HFF-Myc (cell line): ENCODE measurements around the gene MYL5.
A peak's percentile ranks its signal among the peaks of the same experiment; 100 is the strongest.
"Not testable (repeated sequence)": the region's sequence is repeated elsewhere in the genome, so short reads cannot be mapped to it uniquely, and the experiment has no call there.

ENCODE experiments used
- DNase-seq: peaks from one replicate; pipeline ENCODE4 v3.0.0-alpha.2; 2011; ENCODE audit warnings: low read depth; ENCODE audit errors: extremely low read depth
- H3K4me3 ChIP-seq: replicated peaks from 2 replicates; pipeline ENCODE4 v1.5.1; 2011; ENCODE audit warnings: low read depth, mild to moderate bottlenecking, control low read depth, low read length
- TF ChIP-seq, protein P1 (sequence below): IDR thresholded peaks from 2 replicates; pipeline ENCODE4 v1.5.1; 2012; ENCODE audit warnings: mild to moderate bottlenecking, low read depth, low read length, control low read depth; ENCODE audit errors: missing control alignments

The MYL5 gene

GRCh38 chr4:667545-667925, 6.8 kb upstream of the MYL5 start:
- no peak overlapping the region for H3K4me3 ChIP-seq
- TF ChIP-seq, protein P1, sequence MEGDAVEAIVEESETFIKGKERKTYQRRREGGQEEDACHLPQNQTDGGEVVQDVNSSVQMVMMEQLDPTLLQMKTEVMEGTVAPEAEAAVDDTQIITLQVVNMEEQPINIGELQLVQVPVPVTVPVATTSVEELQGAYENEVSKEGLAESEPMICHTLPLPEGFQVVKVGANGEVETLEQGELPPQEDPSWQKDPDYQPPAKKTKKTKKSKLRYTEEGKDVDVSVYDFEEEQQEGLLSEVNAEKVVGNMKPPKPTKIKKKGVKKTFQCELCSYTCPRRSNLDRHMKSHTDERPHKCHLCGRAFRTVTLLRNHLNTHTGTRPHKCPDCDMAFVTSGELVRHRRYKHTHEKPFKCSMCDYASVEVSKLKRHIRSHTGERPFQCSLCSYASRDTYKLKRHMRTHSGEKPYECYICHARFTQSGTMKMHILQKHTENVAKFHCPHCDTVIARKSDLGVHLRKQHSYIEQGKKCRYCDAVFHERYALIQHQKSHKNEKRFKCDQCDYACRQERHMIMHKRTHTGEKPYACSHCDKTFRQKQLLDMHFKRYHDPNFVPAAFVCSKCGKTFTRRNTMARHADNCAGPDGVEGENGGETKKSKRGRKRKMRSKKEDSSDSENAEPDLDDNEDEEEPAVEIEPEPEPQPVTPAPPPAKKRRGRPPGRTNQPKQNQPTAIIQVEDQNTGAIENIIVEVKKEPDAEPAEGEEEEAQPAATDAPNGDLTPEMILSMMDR: no peak
- no peak for DNase-seq

- not testable (repeated sequence) for DNase-seq, H3K4me3 ChIP-seq
Measured at GRCh38 chr4:668219-668618, 6.1 kb upstream of the MYL5 start.

GRCh38 chr4:669806-670559, 4.4 kb upstream of the MYL5 start:
- not testable (repeated sequence) for H3K4me3 ChIP-seq, DNase-seq

GRCh38 chr4:671769-672168, 2.6 kb upstream of the MYL5 start:
- no peak for DNase-seq
- TF ChIP-seq, protein P1: no peak
- H3K4me3 ChIP-seq: no peak overlapping the region

DNA sequence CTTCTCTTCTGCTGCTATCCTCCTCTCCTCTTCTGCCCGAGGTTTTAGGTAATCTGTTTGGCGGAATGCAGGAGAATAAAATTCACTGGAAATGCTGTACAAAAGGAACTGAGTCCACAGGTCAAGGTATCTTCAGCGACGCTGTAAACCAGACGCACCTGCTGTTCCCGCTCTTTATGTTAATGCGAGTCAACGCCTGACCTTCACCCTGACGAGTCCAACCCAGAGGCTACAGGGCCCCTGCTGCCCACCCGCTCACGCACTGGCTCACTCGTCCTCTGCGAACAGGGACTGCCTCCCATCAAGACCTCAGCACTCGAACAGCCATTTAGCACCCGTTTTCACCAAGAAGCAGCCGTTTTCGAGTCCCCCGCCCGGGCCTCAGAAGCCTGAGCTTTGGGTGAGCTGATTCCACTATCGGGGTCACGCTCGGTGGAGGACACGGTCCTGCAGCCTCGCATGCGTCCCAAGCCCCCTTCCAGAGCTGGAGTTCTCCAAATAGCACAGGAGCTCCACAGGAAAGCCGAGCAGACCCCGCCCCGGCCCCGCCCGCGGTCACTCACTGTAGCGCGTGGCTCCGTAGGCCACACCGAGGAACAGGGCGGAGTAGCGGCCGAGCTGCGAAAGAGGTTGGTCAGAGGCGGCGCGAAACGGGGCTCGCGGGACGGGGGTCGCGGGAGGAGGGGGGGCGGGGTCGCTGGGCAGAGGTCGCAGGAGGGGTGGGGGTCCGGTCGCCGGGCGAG, 822 bp upstream of the MYL5 start:
- no peak for DNase-seq
- TF ChIP-seq, protein P1: no peak
- peak overlapping the region; percentile 89 for H3K4me3 ChIP-seq

DNA sequence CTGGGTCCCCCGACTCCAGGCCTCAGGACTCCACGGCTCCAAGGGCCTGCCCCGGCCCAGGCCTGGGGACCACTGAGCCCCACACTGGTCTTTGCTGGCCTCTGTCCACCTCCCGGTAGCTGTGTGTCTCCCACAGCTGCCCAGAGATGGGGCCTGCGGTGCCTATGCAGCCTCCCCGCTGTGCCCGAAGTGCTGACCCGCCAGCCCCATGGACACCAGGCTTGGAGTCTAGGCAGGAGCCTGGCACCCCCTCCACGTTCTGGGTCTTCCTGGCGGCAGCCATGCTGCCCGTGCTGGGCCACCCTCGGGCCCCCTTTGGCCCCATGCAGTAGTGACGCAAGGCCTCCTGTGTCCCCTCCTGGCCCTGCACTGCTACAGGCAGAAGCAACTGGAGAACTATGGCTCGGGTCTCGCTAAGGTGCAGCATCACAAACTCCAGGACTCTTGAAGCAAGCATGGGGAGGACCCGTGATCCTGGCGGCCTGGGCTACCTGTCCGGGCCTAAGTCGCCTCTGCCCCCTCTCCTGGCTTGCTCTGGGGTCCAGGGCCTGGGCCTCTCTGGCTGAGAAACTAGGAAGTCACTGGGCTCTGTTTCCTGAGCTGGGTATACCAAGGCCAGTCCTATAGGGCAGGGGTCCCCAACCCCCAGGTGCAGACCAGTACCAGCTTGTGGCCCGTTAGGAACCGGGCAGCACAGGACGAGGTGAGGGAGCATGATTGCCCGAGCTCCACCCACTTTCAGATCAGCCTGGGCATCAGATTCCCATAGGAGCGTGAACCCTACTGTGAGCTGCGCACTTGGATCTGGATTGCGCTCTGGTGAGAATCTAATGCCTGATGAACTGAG, 917 bp downstream of the MYL5 start:
- TF ChIP-seq, protein P1: no peak
- peak overlapping the region; percentile 89 for H3K4me3 ChIP-seq
- no peak for DNase-seq

- no peak for DNase-seq
- no peak overlapping the region for H3K4me3 ChIP-seq
- TF ChIP-seq, protein P1: no peak
Measured at GRCh38 chr4:675980-676870, 1.9 kb downstream of the MYL5 start.
